Fibroblast of skin of left quadriceps (primary cell): ENCODE results near the gene ATOH8.

Source experiments
- DNase-seq, 2 experiments: peaks; one replicate each; pipeline ENCODE4 v3.0.0-alpha.2; 2013; ENCODE audit warnings: low read depth in 2 of 2

Gene ATOH8

GRCh38 chr2:85754313-85755095, 713 bp downstream of the ATOH8 start:
- no peak for DNase-seq

GRCh38 chr2:85755122-85756027, 1.6 kb downstream of the ATOH8 start:
- no peak for DNase-seq

GRCh38 chr2:85756195-85756594, 2.4 kb downstream of the ATOH8 start:
- DNase-seq: no peak

- no peak for DNase-seq
Measured at GRCh38 chr2:85756822-85757435, 3.1 kb downstream of the ATOH8 start.

GRCh38 chr2:85757860-85758259, 4.1 kb downstream of the ATOH8 start:
- DNase-seq: no peak

- DNase-seq: no peak
Measured at GRCh38 chr2:85758361-85759256, 4.8 kb downstream of the ATOH8 start.

- no peak for DNase-seq
Measured at GRCh38 chr2:85759257-85759613, 5.4 kb downstream of the ATOH8 start.

GRCh38 chr2:85760371-85760770, 6.6 kb downstream of the ATOH8 start:
- DNase-seq: no peak

- no peak for DNase-seq
Measured at GRCh38 chr2:85760872-85761271, 7.1 kb downstream of the ATOH8 start.

- DNase-seq: no peak
Measured at GRCh38 chr2:85761512-85761944, 7.7 kb downstream of the ATOH8 start.

GRCh38 chr2:85761946-85762345, 8.2 kb downstream of the ATOH8 start:
- DNase-seq: no peak

GRCh38 chr2:85763132-85763531, 9.3 kb downstream of the ATOH8 start:
- DNase-seq: no peak

GRCh38 chr2:85763831-85764230, 10.0 kb downstream of the ATOH8 start:
- DNase-seq: no peak

GRCh38 chr2:85765081-85765731, 11.4 kb downstream of the ATOH8 start:
- no peak for DNase-seq

- no peak for DNase-seq
Measured at GRCh38 chr2:85766229-85766628, 12.4 kb downstream of the ATOH8 start.

- DNase-seq: no peak
Measured at GRCh38 chr2:85767803-85768665, 14.2 kb downstream of the ATOH8 start.

- DNase-seq: no peak
Measured at GRCh38 chr2:85768713-85769112, 14.9 kb downstream of the ATOH8 start.

- DNase-seq: no peak
Measured at GRCh38 chr2:85769236-85769982, 15.6 kb downstream of the ATOH8 start.

GRCh38 chr2:85769983-85770362, 16.2 kb downstream of the ATOH8 start:
- DNase-seq: no peak
